Activated T-helper 1 cell treated with Interleukin-2 at 50 U/mL for 16 hours (primary cell): ENCODE measurements around the gene ADAM17.
"Not testable (repeated sequence)": the region's sequence is repeated elsewhere in the genome, so short reads cannot be mapped to it uniquely, and the experiment has no call there.

ENCODE experiments used
- DNase-seq: peaks from one replicate; pipeline ENCODE4 v3.0.0-alpha.2; 2020; ENCODE audit warnings: low read depth

Gene ADAM17

GRCh38 chr2:9519250-9519649 is 36.4 kb downstream of the ADAM17 start:
- DNase-seq = no peak

- no peak for DNase-seq
Observed at GRCh38 chr2:9518780-9519179, 36.9 kb downstream of the ADAM17 start.

GRCh38 chr2:9518163-9518562 is 37.5 kb downstream of the ADAM17 start:
- no peak for DNase-seq

- DNase-seq = no peak
Observed at GRCh38 chr2:9517118-9517782, 38.4 kb downstream of the ADAM17 start.

GRCh38 chr2:9513946-9514345 is 41.7 kb downstream of the ADAM17 start:
- not testable (repeated sequence) for DNase-seq

GRCh38 chr2:9508931-9509330 is 46.7 kb downstream of the ADAM17 start:
- DNase-seq = no peak

- DNase-seq = no peak
Observed at GRCh38 chr2:9498210-9498609, 57.4 kb downstream of the ADAM17 start.

- DNase-seq = no peak
Observed at GRCh38 chr2:9497017-9497416, 58.6 kb downstream of the ADAM17 start.

- DNase-seq = no peak
Observed at GRCh38 chr2:9494081-9494480, 61.5 kb downstream of the ADAM17 start.

- no peak for DNase-seq
Observed at GRCh38 chr2:9493478-9493877, 62.2 kb downstream of the ADAM17 start.

GRCh38 chr2:9492927-9493326 is 62.7 kb downstream of the ADAM17 start:
- DNase-seq = no peak

- DNase-seq = no peak
Observed at GRCh38 chr2:9490789-9491188, 64.8 kb downstream of the ADAM17 start.

GRCh38 chr2:9488583-9489547 is 66.8 kb downstream of the ADAM17 start:
- no peak for DNase-seq

- no peak for DNase-seq
Observed at GRCh38 chr2:9484533-9484932, 71.1 kb downstream of the ADAM17 start.

- no peak for DNase-seq
Observed at GRCh38 chr2:9483107-9483506, 72.5 kb downstream of the ADAM17 start.

- DNase-seq = no peak
Observed at GRCh38 chr2:9480157-9480556, 75.5 kb downstream of the ADAM17 start.

GRCh38 chr2:9478526-9478925 is 77.1 kb downstream of the ADAM17 start:
- DNase-seq = no peak

GRCh38 chr2:9477914-9478313 is 77.7 kb downstream of the ADAM17 start:
- DNase-seq = no peak

GRCh38 chr2:9474361-9475057 is 81.1 kb downstream of the ADAM17 start, which contains the start of gene IAH1:
Gene IAH1 (plus strand): TSS chr2:9474551. CDS start chr2:9474567, 16 bp downstream.
- peak; percentile 67 for DNase-seq

- DNase-seq = peak; percentile 58
Observed at GRCh38 chr2:9473985-9474360, 81.7 kb downstream of the ADAM17 start.

- DNase-seq = peak; percentile 10
Observed at GRCh38 chr2:9473308-9473984, 82.2 kb downstream of the ADAM17 start.

GRCh38 chr2:9472511-9472910 is 83.1 kb downstream of the ADAM17 start:
- no peak for DNase-seq
